Measurements from ENCODE around the gene RIMBP3B. TPM values are rescaled to one million over a fixed set of nuclear protein-coding genes. Genes with fewer than 3 reads are reported as not detected.
"Not testable (repeated sequence)": the region's sequence is repeated elsewhere in the genome, so short reads cannot be mapped to it uniquely, and the experiment has no call there.

Gene RIMBP3B
- total and polyA plus RNA-seq, 9 of the 15 experiments (the other 6 are each of a cell fraction or from before 2014, with no cell fraction given): 0.01 to 0.55 (median 0.16) TPM; not detected in 1

DNA sequence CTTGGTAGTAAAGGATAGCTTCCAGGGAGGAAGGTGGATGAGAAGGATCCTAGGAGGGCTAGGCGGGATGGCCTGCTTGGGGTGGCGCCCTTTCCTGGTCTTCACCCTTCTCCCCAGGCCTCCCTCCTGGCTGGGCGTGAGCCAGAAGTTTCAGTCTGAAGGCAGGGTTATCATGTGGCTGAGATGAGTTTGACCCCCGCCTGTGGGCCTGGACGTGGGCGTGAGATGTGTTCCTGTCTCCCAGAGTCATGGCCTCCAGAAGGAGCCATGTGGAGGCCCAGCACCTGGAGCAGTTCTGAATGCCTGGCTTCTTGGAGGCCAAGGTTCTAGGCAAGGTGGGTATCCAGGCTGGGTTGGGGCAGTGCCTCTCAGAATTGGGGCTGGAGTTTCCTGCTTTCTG is 54.5 kb downstream of the RIMBP3B start (continued):
- TF ChIP-seq, protein P1, sequence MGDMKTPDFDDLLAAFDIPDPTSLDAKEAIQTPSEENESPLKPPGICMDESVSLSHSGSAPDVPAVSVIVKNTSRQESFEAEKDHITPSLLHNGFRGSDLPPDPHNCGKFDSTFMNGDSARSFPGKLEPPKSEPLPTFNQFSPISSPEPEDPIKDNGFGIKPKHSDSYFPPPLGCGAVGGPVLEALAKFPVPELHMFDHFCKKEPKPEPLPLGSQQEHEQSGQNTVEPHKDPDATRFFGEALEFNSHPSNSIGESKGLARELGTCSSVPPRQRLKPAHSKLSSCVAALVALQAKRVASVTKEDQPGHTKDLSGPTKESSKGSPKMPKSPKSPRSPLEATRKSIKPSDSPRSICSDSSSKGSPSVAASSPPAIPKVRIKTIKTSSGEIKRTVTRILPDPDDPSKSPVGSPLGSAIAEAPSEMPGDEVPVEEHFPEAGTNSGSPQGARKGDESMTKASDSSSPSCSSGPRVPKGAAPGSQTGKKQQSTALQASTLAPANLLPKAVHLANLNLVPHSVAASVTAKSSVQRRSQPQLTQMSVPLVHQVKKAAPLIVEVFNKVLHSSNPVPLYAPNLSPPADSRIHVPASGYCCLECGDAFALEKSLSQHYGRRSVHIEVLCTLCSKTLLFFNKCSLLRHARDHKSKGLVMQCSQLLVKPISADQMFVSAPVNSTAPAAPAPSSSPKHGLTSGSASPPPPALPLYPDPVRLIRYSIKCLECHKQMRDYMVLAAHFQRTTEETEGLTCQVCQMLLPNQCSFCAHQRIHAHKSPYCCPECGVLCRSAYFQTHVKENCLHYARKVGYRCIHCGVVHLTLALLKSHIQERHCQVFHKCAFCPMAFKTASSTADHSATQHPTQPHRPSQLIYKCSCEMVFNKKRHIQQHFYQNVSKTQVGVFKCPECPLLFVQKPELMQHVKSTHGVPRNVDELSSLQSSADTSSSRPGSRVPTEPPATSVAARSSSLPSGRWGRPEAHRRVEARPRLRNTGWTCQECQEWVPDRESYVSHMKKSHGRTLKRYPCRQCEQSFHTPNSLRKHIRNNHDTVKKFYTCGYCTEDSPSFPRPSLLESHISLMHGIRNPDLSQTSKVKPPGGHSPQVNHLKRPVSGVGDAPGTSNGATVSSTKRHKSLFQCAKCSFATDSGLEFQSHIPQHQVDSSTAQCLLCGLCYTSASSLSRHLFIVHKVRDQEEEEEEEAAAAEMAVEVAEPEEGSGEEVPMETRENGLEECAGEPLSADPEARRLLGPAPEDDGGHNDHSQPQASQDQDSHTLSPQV (IDR thresholded peaks at IDR 0.05): peak; percentile 67; the same call in 1 of the 2 replicates
- TF ChIP-seq L3MBTL2 (IDR thresholded peaks at IDR 0.05): 0 out of 2 replicates have a peak, but pooled peaks have one; percentile 31
- TF ChIP-seq SMAD4 (CRISPR knock-in tag; conservative IDR thresholded peaks at IDR 0.05): peak; percentile 54
- peak; percentile 72; the same call in 1 of the 2 replicates for TF ChIP-seq HDAC2 (IDR thresholded peaks at IDR 0.05)
- 0 out of 4 replicates have a peak, but pooled peaks of 1 of the 2 experiments have one; percentile 20 for TF ChIP-seq NRF1 (conservative IDR thresholded peaks at IDR 0.05 in 1 of 2, IDR thresholded peaks at IDR 0.05 in 1 of 2)
- TF ChIP-seq, protein P2, sequence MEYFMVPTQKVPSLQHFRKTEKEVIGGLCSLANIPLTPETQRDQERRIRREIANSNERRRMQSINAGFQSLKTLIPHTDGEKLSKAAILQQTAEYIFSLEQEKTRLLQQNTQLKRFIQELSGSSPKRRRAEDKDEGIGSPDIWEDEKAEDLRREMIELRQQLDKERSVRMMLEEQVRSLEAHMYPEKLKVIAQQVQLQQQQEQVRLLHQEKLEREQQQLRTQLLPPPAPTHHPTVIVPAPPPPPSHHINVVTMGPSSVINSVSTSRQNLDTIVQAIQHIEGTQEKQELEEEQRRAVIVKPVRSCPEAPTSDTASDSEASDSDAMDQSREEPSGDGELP (CRISPR knock-in tag; IDR thresholded peaks at IDR 0.05; ENCODE audit: borderline replicate concordance): peak; percentile 50; the same call in 1 of the 2 replicates
- TF ChIP-seq, protein P3, sequence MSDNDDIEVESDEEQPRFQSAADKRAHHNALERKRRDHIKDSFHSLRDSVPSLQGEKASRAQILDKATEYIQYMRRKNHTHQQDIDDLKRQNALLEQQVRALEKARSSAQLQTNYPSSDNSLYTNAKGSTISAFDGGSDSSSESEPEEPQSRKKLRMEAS (CRISPR knock-in tag; IDR thresholded peaks at IDR 0.05): 0 out of 2 replicates have a peak, but pooled peaks have one; percentile 35
- not testable (repeated sequence) for TF ChIP-seq NR2C1 (IDR thresholded peaks at IDR 0.05)
- peak; percentile 82 for TF ChIP-seq NR2C1 (tag; IDR thresholded peaks at IDR 0.05)
- 0 out of 2 replicates have a peak, but pooled peaks have one; percentile 19 for TF ChIP-seq KLF13 (tag; IDR thresholded peaks at IDR 0.05; ENCODE audit: borderline replicate concordance, low read depth)
- peak; percentile 59; the same call in 1 of the 2 replicates for TF ChIP-seq CXXC5 (CRISPR knock-in tag; IDR thresholded peaks at IDR 0.05)
- TF ChIP-seq DPF2 (IDR thresholded peaks at IDR 0.05): peak; percentile 66
- TF ChIP-seq ARID1B (IDR thresholded peaks at IDR 0.05): 0 out of 2 replicates have a peak, but pooled peaks have one; percentile 22

Small RNAs within 50 kb of the gene (small RNA-seq; reads per million reads assigned to genes)
- gene RF00492 (not detected), gene RN7SKP63 (not detected)

Other genes with a start within 250 kb of the RIMBP3B start
- gene HIC2, start 33.6 kb downstream of the RIMBP3B start, total RNA-seq (2014; rRNA removed): 68.3 and 85.5 TPM in 2 replicates
- 25.5 and 25.6 TPM in 2 replicates for gene HIC2, start 33.6 kb downstream of the RIMBP3B start, total RNA-seq (2014; rRNA removed; fragmentation: Illumina TruSeq; extraction: Trizol)
- 51.0 and 51.9 TPM in 2 replicates for gene HIC2, start 33.6 kb downstream of the RIMBP3B start, total RNA-seq (2015; rRNA removed; fragmentation: Illumina TruSeq; extraction: Trizol)
- 104 and 117 TPM in 2 replicates for gene HIC2, start 33.6 kb downstream of the RIMBP3B start, total RNA-seq (2021)
- 19.7 and 20.7 TPM in 2 replicates for gene HIC2, start 33.6 kb downstream of the RIMBP3B start, polyA plus RNA-seq (2011; rRNA removed)
- 35.5 and 50.6 TPM in 2 replicates for gene HIC2, start 33.6 kb downstream of the RIMBP3B start, polyA plus RNA-seq (2014; fragmentation: Illumina TruSeq; extraction: Trizol)
- gene HIC2, start 33.6 kb downstream of the RIMBP3B start, polyA plus RNA-seq (2014; fragmentation: Nextera tagmentation; extraction: Ambion mirVana): 1 to 10 TPM; 1.7 to 2.6 TPM
- 40.8 and 41.4 TPM in 2 replicates for gene HIC2, start 33.6 kb downstream of the RIMBP3B start, polyA plus RNA-seq (2014; rRNA removed)
- gene TMEM191C, start 83.6 kb downstream of the RIMBP3B start, total RNA-seq (2014; rRNA removed): 3.4 and 4.6 TPM in 2 replicates
- gene TMEM191C, start 83.6 kb downstream of the RIMBP3B start, total RNA-seq (2014; rRNA removed; fragmentation: Illumina TruSeq; extraction: Trizol): 0.41 and 0.84 TPM in 2 replicates
- gene TMEM191C, start 83.6 kb downstream of the RIMBP3B start, total RNA-seq (2015; rRNA removed; fragmentation: Illumina TruSeq; extraction: Trizol): 1.1 and 1.6 TPM in 2 replicates
- gene TMEM191C, start 83.6 kb downstream of the RIMBP3B start, total RNA-seq (2021): 5.8 and 7.1 TPM in 2 replicates
- 2.1 and 3.1 TPM in 2 replicates for gene TMEM191C, start 83.6 kb downstream of the RIMBP3B start, polyA plus RNA-seq (2011; rRNA removed)
- 0.82 and 1.1 TPM in 2 replicates for gene TMEM191C, start 83.6 kb downstream of the RIMBP3B start, polyA plus RNA-seq (2014; fragmentation: Illumina TruSeq; extraction: Trizol)
- gene TMEM191C, start 83.6 kb downstream of the RIMBP3B start, polyA plus RNA-seq (2014; fragmentation: Nextera tagmentation; extraction: Ambion mirVana): under 1 TPM; 0.15 to 0.28 TPM
- gene TMEM191C, start 83.6 kb downstream of the RIMBP3B start, polyA plus RNA-seq (2014; rRNA removed): 4.0 and 6.5 TPM in 2 replicates
- 0.65 and 0.77 TPM in 2 replicates for gene RIMBP3C, start 167.7 kb downstream of the RIMBP3B start, total RNA-seq (2014; rRNA removed)
- gene RIMBP3C, start 167.7 kb downstream of the RIMBP3B start, total RNA-seq (2014; rRNA removed; fragmentation: Illumina TruSeq; extraction: Trizol): 0.06 and 0.15 TPM in 2 replicates
- gene RIMBP3C, start 167.7 kb downstream of the RIMBP3B start, total RNA-seq (2015; rRNA removed; fragmentation: Illumina TruSeq; extraction: Trizol): 0.25 and 0.34 TPM in 2 replicates
- gene RIMBP3C, start 167.7 kb downstream of the RIMBP3B start, total RNA-seq (2021): 0.89 and 0.98 TPM in 2 replicates
- 0.13 and 0.19 TPM in 2 replicates for gene RIMBP3C, start 167.7 kb downstream of the RIMBP3B start, polyA plus RNA-seq (2011; rRNA removed)
- gene RIMBP3C, start 167.7 kb downstream of the RIMBP3B start, polyA plus RNA-seq (2014; fragmentation: Illumina TruSeq; extraction: Trizol): 0.09 and 0.26 TPM in 2 replicates
- not detected for gene RIMBP3C, start 167.7 kb downstream of the RIMBP3B start, polyA plus RNA-seq (2014; fragmentation: Nextera tagmentation; extraction: Ambion mirVana)
- gene RIMBP3C, start 167.7 kb downstream of the RIMBP3B start, polyA plus RNA-seq (2014; rRNA removed): 0.17 TPM in 1 of 2 replicates, not detected in the other
- gene UBE2L3, start 184.0 kb downstream of the RIMBP3B start, total RNA-seq (2014; rRNA removed): 215 and 275 TPM in 2 replicates
- 285 and 298 TPM in 2 replicates for gene UBE2L3, start 184.0 kb downstream of the RIMBP3B start, total RNA-seq (2014; rRNA removed; fragmentation: Illumina TruSeq; extraction: Trizol)
- 335 and 354 TPM in 2 replicates for gene UBE2L3, start 184.0 kb downstream of the RIMBP3B start, total RNA-seq (2015; rRNA removed; fragmentation: Illumina TruSeq; extraction: Trizol)
- 240 TPM in 2 replicates for gene UBE2L3, start 184.0 kb downstream of the RIMBP3B start, total RNA-seq (2021)
- 206 and 218 TPM in 2 replicates for gene UBE2L3, start 184.0 kb downstream of the RIMBP3B start, polyA plus RNA-seq (2011; rRNA removed)
- gene UBE2L3, start 184.0 kb downstream of the RIMBP3B start, polyA plus RNA-seq (2014; fragmentation: Illumina TruSeq; extraction: Trizol): 493 and 580 TPM in 2 replicates
- 100 to 1,000 TPM; 575 to 625 TPM for gene UBE2L3, start 184.0 kb downstream of the RIMBP3B start, polyA plus RNA-seq (2014; fragmentation: Nextera tagmentation; extraction: Ambion mirVana)
- 266 and 269 TPM in 2 replicates for gene UBE2L3, start 184.0 kb downstream of the RIMBP3B start, polyA plus RNA-seq (2014; rRNA removed)
- gene YDJC, start 246.3 kb downstream of the RIMBP3B start, total RNA-seq (2014; rRNA removed): 871 and 1,007 TPM in 2 replicates
- 69.0 and 87.5 TPM in 2 replicates for gene YDJC, start 246.3 kb downstream of the RIMBP3B start, total RNA-seq (2014; rRNA removed; fragmentation: Illumina TruSeq; extraction: Trizol)
- 164 and 196 TPM in 2 replicates for gene YDJC, start 246.3 kb downstream of the RIMBP3B start, total RNA-seq (2015; rRNA removed; fragmentation: Illumina TruSeq; extraction: Trizol)
- gene YDJC, start 246.3 kb downstream of the RIMBP3B start, total RNA-seq (2021): 626 and 641 TPM in 2 replicates
- 203 and 277 TPM in 2 replicates for gene YDJC, start 246.3 kb downstream of the RIMBP3B start, polyA plus RNA-seq (2011; rRNA removed)
- 106 and 159 TPM in 2 replicates for gene YDJC, start 246.3 kb downstream of the RIMBP3B start, polyA plus RNA-seq (2014; fragmentation: Illumina TruSeq; extraction: Trizol)
- gene YDJC, start 246.3 kb downstream of the RIMBP3B start, polyA plus RNA-seq (2014; fragmentation: Nextera tagmentation; extraction: Ambion mirVana): 10 to 100 TPM; 13.5 to 23.5 TPM
- gene YDJC, start 246.3 kb downstream of the RIMBP3B start, polyA plus RNA-seq (2014; rRNA removed): 707 and 732 TPM in 2 replicates
- 9.3 and 13.6 TPM in 2 replicates for gene CCDC116, start 249.0 kb downstream of the RIMBP3B start, total RNA-seq (2014; rRNA removed)
- gene CCDC116, start 249.0 kb downstream of the RIMBP3B start, total RNA-seq (2014; rRNA removed; fragmentation: Illumina TruSeq; extraction: Trizol): 2.1 and 2.8 TPM in 2 replicates
- gene CCDC116, start 249.0 kb downstream of the RIMBP3B start, total RNA-seq (2015; rRNA removed; fragmentation: Illumina TruSeq; extraction: Trizol): 4.7 and 5.2 TPM in 2 replicates
- 11.3 and 15.6 TPM in 2 replicates for gene CCDC116, start 249.0 kb downstream of the RIMBP3B start, total RNA-seq (2021)
- gene CCDC116, start 249.0 kb downstream of the RIMBP3B start, polyA plus RNA-seq (2011; rRNA removed): 1.6 and 2.1 TPM in 2 replicates
- gene CCDC116, start 249.0 kb downstream of the RIMBP3B start, polyA plus RNA-seq (2014; fragmentation: Illumina TruSeq; extraction: Trizol): 6.3 and 8.9 TPM in 2 replicates
- gene CCDC116, start 249.0 kb downstream of the RIMBP3B start, polyA plus RNA-seq (2014; fragmentation: Nextera tagmentation; extraction: Ambion mirVana): 1 to 10 TPM; 1.6 to 2.3 TPM
- gene CCDC116, start 249.0 kb downstream of the RIMBP3B start, polyA plus RNA-seq (2014; rRNA removed): 7.1 and 8.6 TPM in 2 replicates

Data from K562 (cell line).